Central memory CD4-positive, alpha-beta T cell (primary cell): ENCODE results near the gene RTCA.
A peak's percentile ranks its signal among the peaks of the same experiment; 100 is the strongest.
"Not testable (repeated sequence)": the region's sequence is repeated elsewhere in the genome, so short reads cannot be mapped to it uniquely, and the experiment has no call there.

ENCODE experiments used
- DNase-seq: peaks from one replicate; pipeline ENCODE4 v3.0.0; 2022

Gene RTCA

DNA sequence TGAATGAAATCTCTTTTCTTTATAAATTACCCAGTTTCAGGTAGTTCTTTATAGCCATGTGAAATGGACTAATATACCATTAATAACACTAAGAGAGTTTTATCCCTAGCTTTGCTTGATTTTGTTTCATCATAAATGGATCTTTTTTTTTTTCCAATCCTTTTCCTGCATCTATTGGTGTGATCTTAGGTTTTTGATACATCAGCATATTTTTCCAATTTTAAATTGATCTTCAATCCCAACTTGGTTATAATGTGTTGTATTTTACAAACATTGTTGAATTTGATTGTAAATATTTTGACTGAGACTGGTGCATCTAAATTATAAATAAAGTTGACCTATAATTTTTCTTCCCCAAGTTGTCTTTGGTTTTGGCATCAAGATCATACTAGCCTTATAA is 4.3 kb upstream of the RTCA start:
- no peak for DNase-seq

DNA sequence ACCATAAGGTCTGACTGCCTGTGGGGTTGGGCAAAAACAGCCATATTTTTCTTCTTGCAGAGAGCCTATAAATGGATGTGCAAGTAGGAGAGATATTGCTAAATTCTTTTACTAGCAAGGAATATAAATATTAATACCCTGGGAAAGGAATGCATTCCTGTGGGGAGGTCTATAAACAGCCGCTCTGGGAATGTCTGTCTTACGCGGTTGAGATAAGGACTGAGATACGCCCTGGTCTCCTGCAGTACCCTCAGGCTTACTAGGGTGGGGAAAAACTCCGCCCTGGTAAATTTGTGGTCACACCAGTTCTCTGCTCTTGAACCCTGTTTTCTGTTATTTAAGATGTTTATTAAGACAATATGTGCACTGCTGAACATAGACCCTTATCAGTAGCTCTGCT is 1.9 kb upstream of the RTCA start:
- DNase-seq: not testable (repeated sequence)

DNA sequence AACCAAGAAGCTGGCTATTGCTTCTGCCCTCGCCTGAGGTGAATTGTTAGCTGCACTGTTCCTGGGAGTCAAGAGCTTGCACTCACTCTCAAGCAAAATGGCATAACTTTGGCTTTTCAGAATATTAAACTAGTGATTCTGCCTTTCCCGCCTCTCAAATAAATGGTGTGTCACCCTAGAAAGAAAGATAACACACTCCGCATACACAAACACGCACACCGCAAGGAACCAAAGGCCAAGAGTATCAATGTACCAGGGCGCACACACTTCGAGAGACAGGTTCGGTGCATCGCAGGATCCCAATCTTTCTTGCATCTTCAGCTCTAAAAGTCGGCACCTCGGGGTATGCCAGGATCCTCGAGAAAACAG is 470 bp upstream of the RTCA start:
- no peak for DNase-seq

DNA sequence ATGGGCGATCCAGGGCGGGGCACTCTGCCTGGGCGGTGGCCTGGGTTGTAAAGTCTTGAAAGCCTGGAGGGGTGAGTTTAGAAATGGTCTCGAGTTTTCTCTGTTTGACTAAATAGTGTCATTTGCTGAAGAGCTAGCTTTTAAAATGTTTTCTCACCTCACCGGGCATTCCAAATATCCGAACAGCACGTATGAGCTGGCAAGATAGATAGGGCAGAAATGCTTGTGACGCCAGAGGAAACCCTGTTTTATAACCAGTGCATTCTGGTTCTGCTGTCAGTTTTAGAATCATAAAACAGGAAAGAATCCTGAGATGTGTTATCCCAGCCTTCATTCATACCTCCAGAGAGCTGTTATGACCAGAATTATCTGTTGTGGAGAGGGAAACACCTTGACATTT is 725 bp downstream of the RTCA start:
- no peak for DNase-seq

DNA sequence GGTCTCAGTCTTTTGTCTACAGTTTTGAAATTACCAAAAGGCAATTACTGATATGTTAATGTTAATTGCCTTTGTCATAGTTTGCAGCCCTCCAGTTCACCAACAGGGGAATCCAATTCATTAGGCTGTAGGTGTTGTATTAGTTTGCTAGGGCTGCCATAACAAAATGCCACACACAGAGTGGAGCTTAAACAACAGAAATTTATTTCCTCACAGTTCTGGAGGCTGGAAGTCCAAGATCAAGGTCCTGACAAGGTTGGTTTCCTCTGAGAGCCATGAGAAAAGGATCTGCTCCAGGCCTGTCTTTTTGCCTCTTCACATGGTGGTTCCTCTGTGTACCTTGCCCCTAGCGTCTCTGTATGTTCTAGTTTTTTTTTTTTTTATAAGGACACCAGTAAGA is 1.3 kb downstream of the RTCA start:
- no peak for DNase-seq

DNA sequence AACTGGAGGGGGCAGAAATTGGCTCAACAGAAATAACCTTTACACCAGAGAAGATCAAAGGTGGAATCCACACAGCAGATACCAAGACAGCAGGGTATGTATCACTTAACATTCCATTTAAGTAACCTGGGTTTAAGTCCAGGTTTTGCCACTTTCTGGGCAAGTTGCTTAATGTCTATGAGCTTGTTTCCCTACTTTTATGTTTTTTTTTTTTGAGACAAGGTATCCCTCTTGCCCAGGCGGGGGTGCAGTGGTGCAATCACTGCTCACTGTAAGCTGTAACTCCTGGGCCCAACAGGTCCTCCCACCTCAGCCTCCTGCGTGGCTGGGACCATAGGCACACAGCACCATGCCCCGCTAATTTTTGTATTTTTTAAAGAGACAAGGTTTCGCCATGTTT is 2.2 kb downstream of the RTCA start:
- no peak for DNase-seq

DNA sequence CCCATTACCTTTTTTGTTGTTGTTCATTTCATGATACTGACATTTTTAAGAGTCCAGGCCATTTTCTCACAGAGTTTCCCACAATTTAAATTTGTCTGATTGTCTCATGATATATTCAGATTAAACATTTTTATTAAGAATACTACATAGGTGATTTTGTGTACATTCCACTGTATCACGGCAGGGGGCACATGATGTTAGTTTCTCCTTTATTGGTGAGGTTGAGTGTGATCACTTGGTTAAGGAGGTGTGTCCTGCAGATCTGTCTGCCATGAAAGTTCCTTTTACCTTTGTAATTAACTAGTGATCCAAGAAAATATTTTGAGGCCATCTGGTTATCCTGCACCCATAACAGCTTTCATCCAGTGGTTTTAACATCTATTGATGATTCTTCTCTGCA is 11.8 kb downstream of the RTCA start:
- peak; percentile 31 for DNase-seq

DNA sequence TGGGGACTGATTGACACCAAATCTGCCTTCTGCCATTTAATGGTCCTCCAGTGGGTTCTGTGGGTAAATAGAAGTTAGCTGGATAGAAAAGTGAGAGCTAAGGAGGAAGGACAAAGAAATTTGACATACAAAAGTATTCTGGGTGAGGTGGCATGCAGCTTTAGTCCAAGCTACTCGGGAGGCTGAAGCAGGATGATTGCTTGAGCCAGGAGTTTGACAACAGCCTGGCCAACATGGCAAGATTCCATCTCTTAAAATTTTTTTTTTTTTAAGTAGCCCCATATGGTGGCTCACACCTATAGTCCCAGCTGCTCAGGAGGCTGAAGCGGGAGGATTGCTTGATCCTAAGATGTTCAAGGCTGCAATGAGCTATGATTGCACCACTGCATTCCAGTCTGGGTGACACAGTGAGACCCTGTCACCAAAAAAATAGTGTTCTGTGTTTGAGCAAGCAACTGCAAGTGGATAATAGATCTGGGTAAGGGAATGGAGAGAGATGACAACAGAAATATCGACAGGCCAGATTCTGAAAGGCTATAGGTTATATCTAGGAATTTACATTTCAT is 13.4 kb downstream of the RTCA start:
- DNase-seq: no peak

DNA sequence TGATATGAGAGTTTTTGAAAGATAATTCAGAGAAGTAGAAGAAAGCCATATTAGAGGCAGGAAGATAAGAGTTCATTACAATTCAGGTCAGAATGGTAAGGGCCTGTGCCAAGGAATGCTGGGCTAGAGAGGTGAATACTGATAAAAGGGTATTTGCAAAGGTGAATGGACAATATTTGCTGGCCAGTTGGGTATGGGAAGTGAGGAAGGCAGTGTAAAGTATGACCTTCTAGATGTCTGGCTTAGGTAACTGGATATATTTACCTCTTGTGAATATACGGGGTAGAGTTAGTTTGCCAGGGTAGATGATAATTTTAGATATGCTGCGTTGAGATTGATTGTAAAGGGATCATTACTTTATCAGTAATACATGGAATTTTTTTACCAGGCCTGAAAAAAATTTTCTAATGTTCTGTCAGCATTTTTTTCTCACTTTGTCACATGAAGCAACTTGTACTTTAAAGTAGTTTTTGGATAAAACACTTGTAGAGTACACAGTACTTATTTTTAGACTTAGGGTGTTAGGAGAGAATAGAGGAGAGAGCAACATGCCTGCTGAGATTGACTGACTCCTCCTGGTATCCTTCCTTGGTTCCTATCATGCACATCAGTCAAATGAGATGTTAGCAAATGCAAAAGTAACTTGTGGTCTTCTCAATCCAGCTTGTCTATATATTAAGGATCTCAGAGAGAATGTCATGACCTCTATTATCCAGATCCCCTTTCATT is 14.1 kb downstream of the RTCA start:
- no peak for DNase-seq

DNA sequence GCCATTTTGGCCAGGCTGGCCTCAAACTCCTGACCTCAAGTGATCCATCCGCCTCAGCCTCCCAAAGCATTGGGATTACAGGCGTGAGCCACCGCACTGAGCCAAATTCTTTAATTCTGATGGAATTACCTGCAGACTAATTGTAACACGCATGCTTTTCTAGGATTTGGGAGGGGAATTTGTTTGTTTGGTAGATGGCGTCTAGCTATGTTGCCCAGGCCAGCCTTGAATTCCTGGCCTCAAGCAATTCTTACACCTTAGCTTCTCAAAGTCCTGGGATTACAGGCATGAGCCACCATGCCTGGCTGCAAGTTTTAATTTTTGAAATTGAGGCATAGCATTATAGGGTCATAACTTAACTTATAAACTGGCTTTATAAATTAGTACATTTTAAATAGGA is 18.6 kb downstream of the RTCA start:
- DNase-seq: no peak

DNA sequence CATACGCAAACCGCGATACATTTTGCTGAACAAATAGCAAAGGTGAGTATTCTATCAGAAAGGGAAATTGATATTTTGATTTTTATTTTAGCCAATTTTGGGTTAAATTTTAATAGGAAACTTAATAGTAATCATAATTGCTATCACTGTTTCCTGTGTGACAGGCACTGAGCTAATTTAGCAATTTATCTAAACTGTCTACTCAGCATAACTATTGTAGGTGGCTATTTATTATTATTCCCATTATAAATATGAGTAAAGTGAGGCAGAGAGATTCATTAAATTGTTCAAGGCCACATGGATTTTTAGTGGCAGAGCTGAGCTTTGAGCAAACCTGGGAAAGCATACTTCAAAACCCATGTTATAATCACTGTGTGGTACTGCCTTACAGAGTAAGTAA is 21.1 kb downstream of the RTCA start:
- DNase-seq: no peak

DNA sequence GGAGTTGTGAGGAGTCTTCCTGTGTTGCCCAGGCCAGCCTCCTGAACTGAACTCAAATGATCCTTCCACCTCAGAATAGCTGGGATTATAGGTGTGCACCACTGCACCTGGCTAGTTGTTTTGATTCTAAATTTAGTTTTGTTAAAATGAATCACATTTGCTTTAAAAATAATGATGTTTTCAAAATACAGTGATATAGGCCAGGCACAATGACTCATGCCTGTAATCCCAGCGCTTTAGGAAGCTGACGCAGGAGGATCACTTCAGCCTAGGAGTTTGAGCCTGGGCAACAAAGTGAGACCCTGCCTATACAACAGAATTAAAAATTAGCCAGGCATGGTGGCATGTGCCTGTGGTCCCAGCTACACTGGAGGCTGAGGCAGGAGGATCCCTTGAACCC is 24.3 kb downstream of the RTCA start:
- no peak for DNase-seq

DNA sequence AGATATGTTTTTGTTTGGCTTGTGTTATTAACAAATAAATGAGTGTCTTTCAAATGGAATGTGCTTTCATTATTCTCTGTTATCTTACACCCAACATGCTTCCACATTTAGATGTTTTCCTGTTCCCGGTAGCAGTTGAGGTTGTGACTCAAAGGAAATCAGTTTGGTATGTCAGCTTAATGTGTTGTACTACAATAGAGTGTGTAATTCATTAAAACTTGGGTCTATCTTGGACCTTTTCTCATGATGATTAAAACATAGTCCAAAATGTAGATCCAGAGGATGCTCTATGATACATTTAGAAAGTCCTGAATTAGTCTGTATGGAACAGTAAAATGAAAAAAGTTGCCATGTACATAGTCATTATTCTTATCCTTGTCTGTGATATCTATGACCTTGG is 26.7 kb downstream of the RTCA start:
- DNase-seq: no peak

DNA sequence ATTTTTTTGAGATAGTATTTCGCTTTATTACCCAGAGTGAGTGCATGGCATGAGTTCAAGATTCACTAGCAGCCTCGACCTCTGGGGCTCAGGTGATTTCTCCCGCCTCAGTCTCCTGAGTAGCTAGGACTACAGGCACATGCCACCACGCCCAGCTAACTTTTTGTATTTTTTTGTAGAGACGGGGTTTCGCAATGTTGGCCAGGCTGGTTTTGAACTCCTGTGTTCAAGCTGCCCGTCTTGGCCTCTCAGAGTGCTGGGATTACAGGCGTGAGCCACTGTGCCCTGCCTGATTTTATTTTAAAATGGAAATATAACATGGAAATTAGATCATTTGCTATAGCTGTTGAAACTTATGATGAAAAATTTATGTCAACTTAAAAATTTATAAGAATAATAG is 30.1 kb downstream of the RTCA start:
- no peak for DNase-seq

DNA sequence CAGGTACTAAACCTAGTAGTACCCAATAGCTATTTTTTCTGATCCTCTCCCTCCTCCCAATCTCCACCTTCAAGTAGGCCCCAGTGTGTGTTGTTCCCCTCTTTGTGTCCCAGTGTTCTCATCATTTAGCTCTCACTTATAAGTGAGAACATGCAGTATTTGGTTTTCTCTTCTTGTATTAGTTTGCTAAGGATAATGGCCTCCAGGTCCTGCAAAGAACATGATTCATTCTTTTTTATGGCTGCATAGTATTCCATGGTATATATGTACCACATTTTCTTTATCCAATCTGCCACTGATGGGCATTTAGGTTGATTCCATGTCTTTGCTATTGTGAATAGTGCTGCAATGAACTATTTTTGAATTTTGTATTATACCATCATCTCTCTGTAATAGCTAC is 31.0 kb downstream of the RTCA start:
- DNase-seq: not testable (repeated sequence)

DNA sequence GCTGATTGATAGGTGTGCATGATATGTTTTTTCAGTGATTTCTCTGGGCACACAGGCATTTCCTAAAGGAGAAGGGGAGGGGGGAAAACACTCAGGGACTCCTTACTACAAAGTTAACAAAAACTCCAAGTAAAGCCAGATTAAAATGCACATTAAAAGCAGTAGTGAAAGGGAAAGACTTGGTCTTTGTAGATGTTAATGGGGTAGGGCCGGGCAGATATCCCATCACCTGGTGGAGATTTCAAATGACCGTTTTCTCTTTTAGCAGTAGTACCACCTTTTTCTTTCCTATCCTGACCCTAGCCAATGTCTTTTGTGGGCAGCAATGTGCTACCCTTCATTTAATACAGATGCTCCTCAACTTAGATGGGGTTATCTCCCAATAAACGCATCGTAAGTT is 32.5 kb downstream of the RTCA start:
- no peak for DNase-seq

DNA sequence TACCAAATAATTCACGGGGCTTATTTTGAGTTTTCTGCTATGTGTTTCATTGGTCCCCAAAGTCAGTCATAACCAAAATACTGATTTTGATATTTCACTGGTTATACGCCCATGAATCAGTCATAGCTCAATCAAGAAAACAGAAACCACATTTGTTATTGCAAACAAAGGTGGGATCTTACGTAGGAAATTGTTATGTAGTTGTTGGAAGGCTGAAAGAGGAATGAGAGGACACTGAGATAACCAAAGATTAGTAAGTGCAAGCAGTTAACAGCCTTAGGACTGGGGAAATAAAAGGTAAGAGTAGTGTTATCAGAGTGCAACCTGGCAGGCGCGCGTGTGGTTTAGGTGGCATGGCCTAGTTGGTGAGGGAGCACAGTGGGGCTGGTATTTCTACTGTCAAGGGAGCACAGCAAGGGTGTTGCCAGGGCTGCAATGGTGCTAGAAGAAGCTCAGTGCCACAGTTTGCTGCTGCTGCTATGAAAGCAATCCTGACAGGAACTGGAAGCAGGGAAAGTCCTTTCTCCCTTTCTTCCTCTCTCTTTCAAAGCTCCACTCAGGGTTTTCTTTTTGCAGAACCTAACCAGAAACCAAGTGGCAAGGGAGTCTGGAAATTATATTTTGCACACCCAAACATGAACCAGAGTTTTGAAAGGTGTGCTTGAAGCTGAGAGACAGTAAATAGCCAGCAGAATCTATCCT is 33.7 kb downstream of the RTCA start:
- no peak for DNase-seq

DNA sequence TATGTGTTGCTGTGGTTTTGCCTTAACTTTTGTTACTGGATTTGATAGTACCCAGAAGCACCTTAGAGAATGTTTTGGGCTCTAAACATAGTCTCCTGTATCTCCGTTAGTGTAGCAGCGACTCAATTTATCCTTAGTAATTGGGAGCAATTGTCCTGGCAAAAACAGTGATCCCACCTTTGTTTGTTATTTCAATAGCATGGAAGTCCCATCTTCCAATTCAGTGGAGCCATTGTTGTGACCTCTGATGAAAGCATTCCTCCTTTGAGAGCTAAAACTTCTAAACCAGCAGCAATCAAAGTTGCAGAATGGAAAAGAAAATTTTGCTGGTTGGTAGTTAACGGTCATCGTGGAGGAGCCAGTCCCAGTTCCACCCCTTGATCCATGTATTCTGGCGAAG is 34.7 kb downstream of the RTCA start:
- DNase-seq: no peak

DNA sequence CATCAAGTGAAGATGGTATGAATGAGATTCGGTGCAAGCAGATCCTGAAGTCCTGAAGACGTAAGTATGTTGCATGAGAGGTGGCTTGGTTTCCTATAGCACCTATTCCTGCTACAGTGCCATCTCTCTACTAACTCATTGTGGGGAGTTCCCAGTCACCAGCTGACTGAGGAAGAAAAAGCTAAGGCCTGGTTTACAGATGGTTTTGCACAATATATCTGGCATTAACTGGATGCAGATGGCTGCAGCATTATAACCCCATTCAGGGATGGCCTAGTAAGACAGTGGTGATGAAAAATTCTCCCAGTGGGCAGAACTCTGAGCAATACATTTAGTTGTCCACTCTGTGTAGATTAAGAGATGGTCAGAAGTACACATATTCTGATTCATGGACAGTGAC is 36.7 kb downstream of the RTCA start:
- DNase-seq: no peak

DNA sequence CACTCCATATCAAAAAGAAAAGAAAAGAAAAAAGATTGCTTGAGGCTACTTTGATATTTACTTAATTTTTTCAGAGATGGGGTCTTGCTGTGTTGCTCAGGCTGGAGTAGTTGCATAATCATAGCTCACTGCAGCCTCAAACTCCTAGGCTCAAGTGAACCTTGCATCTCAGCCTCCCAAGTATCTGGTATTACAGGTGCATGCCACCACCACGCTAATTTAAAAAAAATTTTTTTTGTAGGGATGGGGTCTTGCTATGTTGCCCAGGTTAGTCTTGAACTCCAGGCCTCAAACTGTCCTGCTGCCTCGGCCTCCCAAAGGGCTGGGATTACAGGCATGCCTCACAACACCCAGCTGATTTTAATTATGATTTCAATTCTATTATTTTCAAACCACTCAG is 38.2 kb downstream of the RTCA start:
- no peak for DNase-seq

DNA sequence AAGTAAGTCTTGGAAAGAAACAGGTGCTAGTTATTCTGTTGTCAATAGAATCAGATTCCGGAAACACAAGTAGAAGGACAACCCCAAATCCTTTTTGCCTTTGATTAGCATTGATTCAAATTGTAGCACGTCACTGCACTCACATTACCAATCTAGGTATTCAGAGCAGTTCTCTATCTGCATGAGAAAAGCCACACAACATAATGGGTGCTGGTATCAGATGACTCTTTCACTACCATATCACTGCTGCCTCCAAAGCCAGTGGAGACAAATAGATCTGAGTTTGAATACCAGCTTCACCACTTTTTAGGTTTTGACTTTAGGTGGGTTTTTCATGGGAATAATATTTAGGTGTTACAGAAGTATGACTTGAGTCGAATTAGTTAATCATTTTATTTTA is 38.9 kb downstream of the RTCA start:
- no peak for DNase-seq

DNA sequence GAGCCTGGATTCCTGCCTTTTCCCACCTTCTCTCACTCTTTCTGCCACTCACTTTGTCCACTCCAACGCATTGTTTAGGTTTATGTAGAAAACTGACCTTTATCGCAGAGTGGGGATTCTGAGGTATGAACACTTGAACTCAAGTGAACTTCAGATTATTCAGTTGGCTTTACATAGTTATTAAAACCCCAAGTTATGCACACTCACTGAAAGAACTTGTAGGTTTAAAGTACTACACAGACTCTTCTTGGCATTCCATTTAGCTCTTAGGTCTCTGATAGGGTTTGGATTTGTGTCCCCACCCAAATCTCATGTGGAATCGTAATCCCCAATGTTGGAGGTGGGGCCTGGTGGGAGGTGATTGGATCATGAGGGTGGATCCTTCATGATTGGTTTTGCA is 39.9 kb downstream of the RTCA start:
- DNase-seq: no peak

DNA sequence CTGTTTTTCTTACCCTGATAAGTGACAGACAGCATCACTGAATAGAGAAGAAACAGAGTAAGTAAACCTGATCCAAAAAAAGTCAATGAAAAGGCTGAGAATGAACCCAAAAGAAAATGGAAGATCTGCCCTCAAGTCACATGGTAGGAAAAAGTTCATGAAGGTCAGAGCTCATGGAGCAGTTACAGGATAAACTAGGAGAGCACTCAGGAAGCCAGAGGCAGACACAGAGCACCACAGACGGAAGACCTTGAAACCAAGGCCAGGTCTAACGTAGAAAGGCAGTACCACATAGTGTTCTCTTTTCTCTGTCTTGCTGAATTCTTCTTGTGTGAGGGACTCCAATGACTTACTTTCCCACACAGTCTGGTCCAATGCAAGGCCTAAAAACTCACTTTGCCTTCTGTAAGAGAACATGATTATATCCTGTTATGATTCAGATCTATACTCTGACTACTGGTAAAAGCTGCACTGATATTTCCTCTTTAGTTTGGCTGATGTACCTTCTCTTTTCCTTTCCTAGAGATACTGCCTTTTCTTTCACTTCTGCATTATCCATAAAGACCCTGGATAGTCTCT is 40.8 kb downstream of the RTCA start:
- DNase-seq: no peak

DNA sequence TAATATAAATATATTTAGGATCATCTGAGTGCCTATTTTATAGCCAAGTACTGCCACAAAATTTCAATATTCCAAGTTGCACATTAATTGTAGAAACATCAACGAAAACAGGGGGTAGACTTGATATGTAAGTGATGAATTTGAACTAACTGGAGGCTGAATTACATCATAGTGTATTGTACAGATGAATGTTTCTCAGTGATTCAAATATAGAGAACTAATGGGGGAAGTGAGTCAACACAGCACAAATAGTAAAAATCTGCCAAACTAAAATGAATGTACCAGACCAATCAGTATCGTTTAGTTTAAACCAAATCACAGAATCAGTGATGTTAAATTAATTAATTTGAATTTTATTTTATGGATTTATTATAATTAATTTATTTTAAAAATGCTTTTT is 42.8 kb downstream of the RTCA start:
- no peak for DNase-seq
